ENCODE data around the gene LBHD2.

The LBHD2 gene

GRCh38 chr14:103065861-103066260 is 18.1 kb upstream of the LBHD2 start:
- Histone ChIP-seq H3K4me3 (no peak overlapping the region), H3K27ac (no peak overlapping the region), H3K9me3 (ENCODE audit: low read depth, low read length) (no peaks in the 10 kb centered on the region), H3K36me3 (ENCODE audit: insufficient read depth, low read length) (no peaks in the 10 kb centered on the region), H3K9ac (ENCODE audit: insufficient read length) (no peak overlapping the region)
- no peak for DNase-seq (ENCODE audit: low read depth, low spot score)
- TF ChIP-seq POLR2AphosphoS5 (IDR thresholded peaks at IDR 0.05; ENCODE audit: borderline replicate concordance, low read depth, low read length), result no peak
- no peak for TF ChIP-seq EZH2 (IDR thresholded peaks at IDR 0.05)
- TF ChIP-seq FOXP2 (optimal IDR thresholded peaks at IDR 0.05; ENCODE audit: control extremely low read depth, extremely low read length, insufficient read depth), result no peak

GRCh38 chr14:103066399-103066798 is 17.6 kb upstream of the LBHD2 start:
- no peak for DNase-seq (ENCODE audit: low read depth, low spot score)
- Histone ChIP-seq H3K4me3 (no peak overlapping the region), H3K27ac (no peak overlapping the region), H3K36me3 (ENCODE audit: insufficient read depth, low read length) (no peaks in the 10 kb centered on the region), H3K9ac (ENCODE audit: insufficient read length) (no peak overlapping the region), H3K9me3 (ENCODE audit: low read depth, low read length) (no peaks in the 10 kb centered on the region)
- TF ChIP-seq FOXP2 (optimal IDR thresholded peaks at IDR 0.05; ENCODE audit: control extremely low read depth, extremely low read length, insufficient read depth), result no peak
- TF ChIP-seq POLR2AphosphoS5 (IDR thresholded peaks at IDR 0.05; ENCODE audit: borderline replicate concordance, low read depth, low read length), result no peak
- no peak for TF ChIP-seq EZH2 (IDR thresholded peaks at IDR 0.05)

GRCh38 chr14:103067231-103067954 is 16.6 kb upstream of the LBHD2 start:
- no peak for DNase-seq (ENCODE audit: low read depth, low spot score)
- no peak for TF ChIP-seq EZH2 (IDR thresholded peaks at IDR 0.05)
- no peak for TF ChIP-seq POLR2AphosphoS5 (IDR thresholded peaks at IDR 0.05; ENCODE audit: borderline replicate concordance, low read depth, low read length)
- no peak for TF ChIP-seq FOXP2 (optimal IDR thresholded peaks at IDR 0.05; ENCODE audit: control extremely low read depth, extremely low read length, insufficient read depth)
- Histone ChIP-seq H3K9ac (ENCODE audit: insufficient read length) (no peak overlapping the region), H3K27ac (no peak overlapping the region), H3K4me3 (no peak overlapping the region), H3K9me3 (ENCODE audit: low read depth, low read length) (no peaks in the 10 kb centered on the region), H3K36me3 (ENCODE audit: insufficient read depth, low read length) (no peaks in the 10 kb centered on the region)

GRCh38 chr14:103068351-103069073 is 15.5 kb upstream of the LBHD2 start:
- no peak overlapping the region for H3K4me3 ChIP-seq
- H3K9me3 ChIP-seq (ENCODE audit: low read depth, low read length), result no peaks in the 10 kb centered on the region
- H3K27ac ChIP-seq, result no peak overlapping the region
- no peak overlapping the region for H3K9ac ChIP-seq (ENCODE audit: insufficient read length)
- no peak for DNase-seq (ENCODE audit: low read depth, low spot score)
- TF ChIP-seq EZH2 (IDR thresholded peaks at IDR 0.05) (no peak), FOXP2 (optimal IDR thresholded peaks at IDR 0.05; ENCODE audit: control extremely low read depth, extremely low read length, insufficient read depth) (no peak), POLR2AphosphoS5 (IDR thresholded peaks at IDR 0.05; ENCODE audit: borderline replicate concordance, low read depth, low read length) (no peak)
- no peaks in the 10 kb centered on the region for H3K36me3 ChIP-seq (ENCODE audit: insufficient read depth, low read length)

- Histone ChIP-seq H3K9ac (ENCODE audit: insufficient read length) (no peak overlapping the region), H3K27ac (no peak overlapping the region), H3K9me3 (ENCODE audit: low read depth, low read length) (no peaks in the 10 kb centered on the region), H3K4me3 (no peak overlapping the region), H3K36me3 (ENCODE audit: insufficient read depth, low read length) (no peaks in the 10 kb centered on the region)
- TF ChIP-seq POLR2AphosphoS5 (IDR thresholded peaks at IDR 0.05; ENCODE audit: borderline replicate concordance, low read depth, low read length) (no peak), FOXP2 (optimal IDR thresholded peaks at IDR 0.05; ENCODE audit: control extremely low read depth, extremely low read length, insufficient read depth) (no peak), EZH2 (IDR thresholded peaks at IDR 0.05) (no peak)
- DNase-seq (ENCODE audit: low read depth, low spot score), result no peak
Measured at GRCh38 chr14:103070263-103070885, 13.6 kb upstream of the LBHD2 start.

GRCh38 chr14:103070971-103071542 is 13.0 kb upstream of the LBHD2 start:
- DNase-seq (ENCODE audit: low read depth, low spot score), result no peak
- no peaks in the 10 kb centered on the region for H3K9me3 ChIP-seq (ENCODE audit: low read depth, low read length)
- no peaks in the 10 kb centered on the region for H3K36me3 ChIP-seq (ENCODE audit: insufficient read depth, low read length)
- H3K27ac ChIP-seq, result no peak overlapping the region
- no peak overlapping the region for H3K4me3 ChIP-seq
- TF ChIP-seq EZH2 (IDR thresholded peaks at IDR 0.05) (no peak), FOXP2 (optimal IDR thresholded peaks at IDR 0.05; ENCODE audit: control extremely low read depth, extremely low read length, insufficient read depth) (no peak), POLR2AphosphoS5 (IDR thresholded peaks at IDR 0.05; ENCODE audit: borderline replicate concordance, low read depth, low read length) (no peak)
- no peak overlapping the region for H3K9ac ChIP-seq (ENCODE audit: insufficient read length)

- TF ChIP-seq POLR2AphosphoS5 (IDR thresholded peaks at IDR 0.05; ENCODE audit: borderline replicate concordance, low read depth, low read length) (no peak), FOXP2 (optimal IDR thresholded peaks at IDR 0.05; ENCODE audit: control extremely low read depth, extremely low read length, insufficient read depth) (no peak), EZH2 (IDR thresholded peaks at IDR 0.05) (no peak)
- Histone ChIP-seq H3K27ac (no peak overlapping the region), H3K9me3 (ENCODE audit: low read depth, low read length) (no peaks in the 10 kb centered on the region), H3K4me3 (no peak overlapping the region), H3K9ac (ENCODE audit: insufficient read length) (no peak overlapping the region), H3K36me3 (ENCODE audit: insufficient read depth, low read length) (no peaks in the 10 kb centered on the region)
- DNase-seq (ENCODE audit: low read depth, low spot score), result no peak
Measured at GRCh38 chr14:103071544-103072251, 12.3 kb upstream of the LBHD2 start.
